Measurements from ENCODE around the gene SLC35D3. TPM values are rescaled to one million over a fixed set of nuclear protein-coding genes. Genes with fewer than 3 reads are reported as not detected.

Gene SLC35D3
- total and polyA plus RNA-seq, 3 donors from 2014 or later, result not detected

GRCh38 chr6:136927292-136927691 is 5.2 kb downstream of the SLC35D3 start:
- intact Hi-C loops (cut with DNase I; ENCODE audit: low total_unique reads), result no loop called here
- Histone ChIP-seq H3K9me3 (no peaks in the 10 kb centered on the region), H3K27me3 (no peaks in the 10 kb centered on the region), H3K27ac (no peak overlapping the region), H3K4me1 (peaks cover 6% of the 10 kb centered on the region), H3K36me3 (ENCODE audit: low read depth, missing control alignments) (no peaks in the 10 kb centered on the region), H3K4me3 (no peak overlapping the region)
- TF ChIP-seq CTCF (IDR thresholded peaks at IDR 0.05), result no peak
- TF ChIP-seq POLR2A (IDR thresholded peaks at IDR 0.05), result no peak
- peak; percentile 34 for DNase-seq
- WGBS, 2 donors, result 86 to 90% methylated on average over 3 of the region's 3 CpGs

GRCh38 chr6:136930528-136930927 is 8.4 kb downstream of the SLC35D3 start:
- Histone ChIP-seq H3K27me3 (no peaks in the 10 kb centered on the region), H3K9me3 (no peaks in the 10 kb centered on the region), H3K4me3 (no peak overlapping the region), H3K36me3 (ENCODE audit: low read depth, missing control alignments) (no peaks in the 10 kb centered on the region), H3K4me1 (no peaks in the 10 kb centered on the region), H3K27ac (no peak overlapping the region)
- TF ChIP-seq CTCF (IDR thresholded peaks at IDR 0.05) (no peak), POLR2A (IDR thresholded peaks at IDR 0.05) (no peak)
- intact Hi-C loops (cut with DNase I; ENCODE audit: low total_unique reads), result no loop called here
- WGBS, 2 donors, result 88 to 96% methylated on average over 4 of the region's 4 CpGs
- DNase-seq, result no peak

DNA sequence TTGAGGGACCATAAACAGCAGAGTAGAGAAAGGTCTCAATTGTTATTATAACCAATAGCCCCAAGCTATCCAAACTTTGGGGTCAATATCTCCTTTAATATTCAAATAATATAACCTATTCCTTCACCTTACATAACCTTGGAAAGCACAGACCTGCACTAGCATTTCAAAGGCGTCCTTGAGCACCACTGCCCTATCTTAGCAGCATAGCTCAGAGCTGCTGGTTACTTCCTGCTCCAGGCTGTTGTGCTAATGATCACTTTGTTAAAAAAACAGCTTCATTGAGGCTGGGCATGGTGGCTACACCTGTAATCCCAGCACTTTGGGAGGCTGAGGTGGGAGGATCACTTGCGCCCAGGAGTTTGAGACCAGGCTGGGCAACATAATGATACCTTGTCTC is 10.5 kb downstream of the SLC35D3 start:
- no peaks in the 10 kb centered on the region for H3K27me3 ChIP-seq
- H3K4me1 ChIP-seq, result no peaks in the 10 kb centered on the region
- no peak overlapping the region for H3K4me3 ChIP-seq
- H3K9me3 ChIP-seq, result no peaks in the 10 kb centered on the region
- H3K36me3 ChIP-seq (ENCODE audit: low read depth, missing control alignments), result no peaks in the 10 kb centered on the region
- no peak for DNase-seq
- TF ChIP-seq CTCF (IDR thresholded peaks at IDR 0.05), result no peak
- TF ChIP-seq POLR2A (IDR thresholded peaks at IDR 0.05), result no peak
- WGBS, 2 donors, result 63 to 64% methylated on average over 2 of the region's 2 CpGs
- no peak overlapping the region for H3K27ac ChIP-seq
- intact Hi-C loops (cut with DNase I; ENCODE audit: low total_unique reads), result no loop called here

GRCh38 chr6:136945072-136945471 is 23.0 kb downstream of the SLC35D3 start:
- TF ChIP-seq POLR2A (IDR thresholded peaks at IDR 0.05), result no peak
- TF ChIP-seq CTCF (IDR thresholded peaks at IDR 0.05), result no peak

DNA sequence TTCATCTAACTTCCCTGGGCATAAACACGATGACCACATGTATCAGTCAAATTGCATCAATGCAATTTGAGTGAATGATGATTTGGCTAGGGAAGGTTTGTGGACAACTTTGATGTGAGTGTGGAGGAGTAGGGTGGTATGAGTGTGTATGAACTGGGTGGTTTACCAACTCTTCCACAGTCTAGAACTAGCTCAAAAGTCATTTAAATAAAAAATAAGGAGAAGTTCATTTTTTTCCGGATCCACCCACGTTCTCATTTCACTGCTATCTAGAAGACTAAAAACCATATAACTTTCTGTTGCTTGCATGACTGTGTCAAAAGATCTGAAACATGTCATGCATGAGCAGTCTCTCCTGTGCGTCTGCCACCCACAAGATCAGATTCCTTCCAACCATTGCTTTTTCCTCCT is 23.6 kb downstream of the SLC35D3 start:
- no peaks in the 10 kb centered on the region for H3K27me3 ChIP-seq
- TF ChIP-seq CTCF (IDR thresholded peaks at IDR 0.05) (no peak), POLR2A (IDR thresholded peaks at IDR 0.05) (no peak)
- no peak for DNase-seq
- no peaks in the 10 kb centered on the region for H3K9me3 ChIP-seq
- no peak overlapping the region for H3K4me3 ChIP-seq
- intact Hi-C loops (cut with DNase I; ENCODE audit: low total_unique reads), result no loop called here
- WGBS, 2 donors, result 85 to 86% methylated on average over 4 of the region's 4 CpGs
- no peak overlapping the region for H3K27ac ChIP-seq
- H3K4me1 ChIP-seq, result no peaks in the 10 kb centered on the region
- no peaks in the 10 kb centered on the region for H3K36me3 ChIP-seq (ENCODE audit: low read depth, missing control alignments)

More at GRCh38 chr6:136945072-136945471, 23.0 kb downstream of the SLC35D3 start:
- intact Hi-C loops (cut with DNase I; ENCODE audit: low total_unique reads), result no loop called here
- Histone ChIP-seq H3K4me3 (no peak overlapping the region), H3K9me3 (no peaks in the 10 kb centered on the region), H3K36me3 (ENCODE audit: low read depth, missing control alignments) (no peaks in the 10 kb centered on the region), H3K27ac (no peak overlapping the region), H3K27me3 (no peaks in the 10 kb centered on the region), H3K4me1 (no peaks in the 10 kb centered on the region)
- WGBS, 2 donors, result 72 to 86% methylated on average over 1 of the region's 1 CpG
- no peak for DNase-seq
